PC-9 (cell line): ENCODE results near the gene PCDHA2. TPM values are rescaled to one million over a fixed set of nuclear protein-coding genes. Genes with fewer than 3 reads are reported as not detected.
"Not testable (repeated sequence)": the region's sequence is repeated elsewhere in the genome, so short reads cannot be mapped to it uniquely, and the experiment has no call there.

Experiments
- BruUV-seq: library from RNA; stranded (reverse); fragments of 400-500 nt; replicated peaks from 2 replicates; lab custom pipeline; 2021; lab: Mats Ljungman, UMichigan
- CTCF ChIA-PET: fragments of 300-600 bp; sonication (Branson Sonifier 250); formaldehyde crosslinking; loops from one replicate; lab custom pipeline; 2022; ENCODE audit warnings: antibody characterized with exemption; lab: Charles Lee
- POLR2A ChIA-PET: fragments of 300-600 bp; sonication (Branson Sonifier 250); formaldehyde crosslinking; loops from one replicate; lab custom pipeline; 2022; ENCODE audit warnings: antibody characterized with exemption; ENCODE audit not compliant: unreplicated experiment; lab: Charles Lee
- DNase-seq, 2 experiments: peaks; one replicate each; pipeline versions ENCODE4 v3.0.0 to v3.0.0-alpha.2; 2015 to 2022; ENCODE audit warnings: mixed read lengths in 1 of 2
- H2AFZ ChIP-seq: fragments of 200-600 bp; sonication (generic); 2 replicates; pipeline ENCODE4 v1.8.1; 2017; ENCODE audit warnings: antibody characterized with exemption
- H3F3A ChIP-seq: fragments of 200-600 bp; sonication (generic); 2 replicates; pipeline ENCODE4 v1.8.1; 2017; ENCODE audit warnings: antibody characterized with exemption, mild to moderate bottlenecking, low read depth; ENCODE audit not compliant: insufficient read depth
- H3K27ac ChIP-seq: fragments of 200-600 bp; sonication (generic); 2 replicates; pipeline ENCODE4 v1.6.1; 2016; ENCODE audit warnings: mixed run types
- H3K27me3 ChIP-seq: fragments of 200-600 bp; sonication (generic); 2 replicates; pipeline ENCODE4 v1.6.1; 2016; ENCODE audit warnings: low read depth, mixed run types; ENCODE audit not compliant: insufficient read depth
- H3K36me3 ChIP-seq: fragments of 200-600 bp; sonication (generic); 2 replicates; pipeline ENCODE4 v1.6.1; 2016; ENCODE audit warnings: low read depth, mixed run types
- H3K4me1 ChIP-seq: fragments of 200-600 bp; sonication (generic); replicated peaks from 2 replicates; pipeline ENCODE4 v1.6.1; 2016; ENCODE audit warnings: mixed run types; ENCODE audit not compliant: insufficient read depth
- H3K4me2 ChIP-seq: fragments of 200-600 bp; sonication (generic); 2 replicates; pipeline ENCODE4 v1.6.1; 2017; ENCODE audit warnings: mixed run types
- H3K4me3 ChIP-seq: fragments of 200-600 bp; sonication (generic); 2 replicates; pipeline ENCODE4 v1.6.1; 2016; ENCODE audit warnings: mixed run types
- H3K79me2 ChIP-seq: fragments of 200-600 bp; sonication (generic); 2 replicates; pipeline ENCODE4 v1.6.1; 2017; ENCODE audit warnings: low read depth, mixed run types
- H3K9me2 ChIP-seq: fragments of 200-600 bp; sonication (generic); 2 replicates; pipeline ENCODE4 v1.8.1; 2017; ENCODE audit warnings: mild to moderate bottlenecking; ENCODE audit not compliant: insufficient read depth
- H3K9me3 ChIP-seq: fragments of 200-600 bp; sonication (generic); 2 replicates; pipeline ENCODE4 v1.8.1; 2016; ENCODE audit warnings: low read depth; ENCODE audit not compliant: insufficient read depth
- H4K20me1 ChIP-seq: fragments of 200-600 bp; sonication (generic); 2 replicates; pipeline ENCODE4 v1.8.1; 2017; ENCODE audit not compliant: insufficient read depth
- CTCF ChIP-seq: fragments of 200-600 bp; sonication (generic); conservative IDR thresholded peaks from 2 replicates; pipeline ENCODE4 v1.6.1; 2017; ENCODE audit warnings: mixed run types, antibody characterized with exemption, mild to moderate bottlenecking, moderate library complexity
- EZH2 ChIP-seq: fragments of 200-600 bp; sonication (generic); IDR thresholded peaks from 2 replicates; pipeline ENCODE4 v1.8.0; 2017; ENCODE audit warnings: antibody characterized with exemption, low read depth
- intact Hi-C: fragments of 100-400 bp; cut with micrococcal nuclease; formaldehyde crosslinking; loops from one replicate; pipeline ENCODE4 v1.10.0; 2022; ENCODE audit not compliant: unreplicated experiment
- total RNA-seq: library from RNA; stranded (reverse); gene quantifications from 2 replicates; pipeline ENCODE4 v1.2.3, GENCODE V29; 2021

PCDHA2 gene
- total RNA-seq, 1 experiment from 2014 or later = not detected

- Histone ChIP-seq H3K4me3 (no peak overlapping the region), H3K4me1 (no peaks in the 10 kb centered on the region), H4K20me1 (no peaks in the 10 kb centered on the region), H3K27me3 (peaks cover 10% of the 10 kb centered on the region; the same call in 1 of the 2 replicates), H2AFZ (no peak overlapping the region), H3F3A (no peaks in the 10 kb centered on the region), H3K36me3 (no peaks in the 10 kb centered on the region), H3K9me3 (peaks cover 24% of the 10 kb centered on the region), H3K9me2 (no peaks in the 10 kb centered on the region), H3K79me2 (no peaks in the 10 kb centered on the region), H3K4me2 (no peak overlapping the region), H3K27ac (no peak overlapping the region)
- no TSS peak for BruUV-seq
- no peak for DNase-seq
- ChIA-PET POLR2A (no interaction called here), CTCF (no interaction called here)
- no peak for TF ChIP-seq EZH2
- no peak for TF ChIP-seq CTCF
- intact Hi-C loops = no loop called here
Measured at GRCh38 chr5:140791089-140791488, 3.6 kb upstream of the PCDHA2 start.

GRCh38 chr5:140795259-140795641 is 598 bp downstream of the PCDHA2 start:
- intact Hi-C loops = no loop called here
- Histone ChIP-seq H3K9me3 (peaks cover 24% of the 10 kb centered on the region; the same call in 1 of the 2 replicates), H3K27ac (no peak overlapping the region), H3K79me2 (no peaks in the 10 kb centered on the region), H3K4me3 (no peak overlapping the region), H3F3A (no peaks in the 10 kb centered on the region), H3K9me2 (no peaks in the 10 kb centered on the region; the same call in 1 of the 2 replicates), H4K20me1 (no peaks in the 10 kb centered on the region), H3K4me1 (no peaks in the 10 kb centered on the region), H2AFZ (no peak overlapping the region), H3K27me3 (no peaks in the 10 kb centered on the region), H3K36me3 (no peaks in the 10 kb centered on the region), H3K4me2 (no peak overlapping the region; the same call in 1 of the 2 replicates)
- BruUV-seq = no TSS peak
- DNase-seq = no peak
- TF ChIP-seq EZH2 = no peak
- peak; percentile 18; the same call in 1 of the 2 replicates for TF ChIP-seq CTCF
- CTCF ChIA-PET = interaction anchor here (0.6 kb wide), 1 partner anchor 525 kb away, joined by 4 read pairs; the partner anchor contains the start of gene TAF7
- POLR2A ChIA-PET = no interaction called here

DNA sequence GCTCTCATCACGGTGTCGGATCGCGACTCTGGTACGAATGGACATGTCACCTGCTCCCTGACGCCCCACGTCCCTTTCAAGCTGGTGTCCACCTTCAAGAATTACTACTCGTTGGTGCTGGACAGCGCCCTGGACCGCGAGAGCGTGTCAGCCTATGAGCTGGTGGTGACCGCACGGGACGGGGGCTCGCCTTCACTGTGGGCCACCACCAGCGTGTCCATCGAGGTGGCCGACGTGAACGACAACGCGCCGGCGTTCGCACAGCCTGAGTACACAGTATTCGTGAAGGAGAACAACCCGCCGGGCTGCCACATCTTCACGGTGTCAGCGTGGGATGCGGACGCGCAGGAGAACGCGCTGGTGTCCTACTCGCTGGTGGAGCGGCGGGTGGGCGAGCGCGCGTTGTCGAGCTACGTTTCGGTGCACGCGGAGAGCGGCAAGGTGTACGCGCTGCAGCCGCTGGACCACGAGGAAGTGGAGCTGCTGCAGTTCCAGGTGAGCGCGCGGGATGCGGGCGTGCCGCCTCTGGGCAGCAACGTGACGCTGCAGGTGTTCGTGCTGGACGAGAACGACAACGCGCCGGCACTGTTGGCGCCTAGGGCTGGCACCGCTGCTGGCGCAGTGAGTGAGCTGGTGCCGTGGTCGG is 1.5 kb downstream of the PCDHA2 start:
- H4K20me1 ChIP-seq, intact Hi-C loops, H3K27me3 ChIP-seq, H3K36me3 ChIP-seq, BruUV-seq, H3K79me2 ChIP-seq, H3K9me2 ChIP-seq, H2AFZ ChIP-seq, H3F3A ChIP-seq, POLR2A ChIA-PET, CTCF ChIA-PET, DNase-seq, H3K4me2 ChIP-seq, H3K27ac ChIP-seq, H3K4me3 ChIP-seq, H3K4me1 ChIP-seq: not testable (repeated sequence)
- peaks cover 25% of the 10 kb centered on the region; the same call in 1 of the 2 replicates for H3K9me3 ChIP-seq
